Measurements from ENCODE around the gene SPART.
A peak's percentile ranks its signal among the peaks of the same experiment; 100 is the strongest.

Gene SPART, protein sequence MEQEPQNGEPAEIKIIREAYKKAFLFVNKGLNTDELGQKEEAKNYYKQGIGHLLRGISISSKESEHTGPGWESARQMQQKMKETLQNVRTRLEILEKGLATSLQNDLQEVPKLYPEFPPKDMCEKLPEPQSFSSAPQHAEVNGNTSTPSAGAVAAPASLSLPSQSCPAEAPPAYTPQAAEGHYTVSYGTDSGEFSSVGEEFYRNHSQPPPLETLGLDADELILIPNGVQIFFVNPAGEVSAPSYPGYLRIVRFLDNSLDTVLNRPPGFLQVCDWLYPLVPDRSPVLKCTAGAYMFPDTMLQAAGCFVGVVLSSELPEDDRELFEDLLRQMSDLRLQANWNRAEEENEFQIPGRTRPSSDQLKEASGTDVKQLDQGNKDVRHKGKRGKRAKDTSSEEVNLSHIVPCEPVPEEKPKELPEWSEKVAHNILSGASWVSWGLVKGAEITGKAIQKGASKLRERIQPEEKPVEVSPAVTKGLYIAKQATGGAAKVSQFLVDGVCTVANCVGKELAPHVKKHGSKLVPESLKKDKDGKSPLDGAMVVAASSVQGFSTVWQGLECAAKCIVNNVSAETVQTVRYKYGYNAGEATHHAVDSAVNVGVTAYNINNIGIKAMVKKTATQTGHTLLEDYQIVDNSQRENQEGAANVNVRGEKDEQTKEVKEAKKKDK

DNA sequence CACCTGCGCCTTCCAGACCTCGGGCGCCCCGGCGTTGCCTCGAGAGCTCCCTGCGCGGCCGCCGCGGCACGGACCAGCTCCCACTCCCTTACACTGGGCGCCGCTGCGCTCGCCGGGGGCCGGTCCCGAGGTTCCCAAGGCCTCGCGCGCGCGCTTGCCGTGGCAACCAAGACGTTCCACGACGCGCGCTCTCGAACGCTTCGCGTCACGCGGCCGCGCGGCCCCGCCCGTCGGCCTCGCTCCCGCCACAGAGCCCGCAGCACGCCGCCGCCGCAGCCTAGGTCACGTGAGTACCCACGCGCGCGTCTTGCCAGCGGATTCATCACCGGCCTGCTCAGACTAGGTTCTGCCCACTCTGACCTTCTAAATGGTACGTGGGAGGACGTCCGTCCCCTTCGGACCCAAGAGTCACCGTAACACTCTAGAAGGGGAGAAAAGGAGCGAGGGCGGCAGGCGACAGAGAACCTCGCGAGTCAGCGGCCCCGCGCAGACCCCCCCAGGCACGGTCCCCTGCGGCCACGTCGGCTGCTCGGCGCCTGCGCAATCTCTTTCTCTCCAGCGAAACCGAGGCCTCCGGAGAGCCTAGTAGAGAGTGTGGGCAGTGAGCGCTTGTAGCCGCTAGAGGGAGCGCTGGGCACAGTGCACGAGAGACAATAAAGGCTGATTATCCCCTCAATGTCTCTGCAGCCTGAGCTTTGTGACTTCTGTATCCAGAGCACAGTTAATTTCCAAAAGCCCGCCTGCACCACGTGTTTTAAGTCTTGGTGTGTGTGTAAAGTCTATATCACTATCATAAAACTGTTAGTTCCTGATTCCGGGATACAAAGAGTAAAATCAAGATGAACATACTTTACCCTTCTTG, at the start of gene SPART:
Gene SPART, minus strand, starts transcription at position 173 of the 862 bp plus-strand sequence. CDS start 10,564 bp downstream, outside the sequence.
- DNase-seq: peak; percentile 34

DNA sequence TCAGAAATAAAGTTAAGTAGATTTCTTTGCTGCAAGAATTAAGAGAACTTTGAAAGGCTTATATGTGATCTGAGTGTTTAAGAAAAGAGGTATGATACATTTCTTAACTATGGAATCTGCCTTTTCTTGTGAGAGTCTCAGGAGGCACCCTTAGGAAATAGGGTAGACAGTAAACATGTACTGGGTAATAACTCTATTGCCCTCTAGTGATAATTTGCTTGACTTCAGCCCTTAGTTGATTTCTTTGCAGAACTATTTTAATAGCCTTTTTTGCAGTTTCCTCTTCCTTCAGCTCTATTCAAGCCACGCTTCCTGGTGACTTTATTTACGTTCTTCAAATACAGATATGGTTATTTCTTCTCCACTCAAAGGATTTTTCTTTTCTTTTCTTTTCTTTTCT, 49.1 kb upstream of the SPART start:
- DNase-seq: no peak

DNA sequence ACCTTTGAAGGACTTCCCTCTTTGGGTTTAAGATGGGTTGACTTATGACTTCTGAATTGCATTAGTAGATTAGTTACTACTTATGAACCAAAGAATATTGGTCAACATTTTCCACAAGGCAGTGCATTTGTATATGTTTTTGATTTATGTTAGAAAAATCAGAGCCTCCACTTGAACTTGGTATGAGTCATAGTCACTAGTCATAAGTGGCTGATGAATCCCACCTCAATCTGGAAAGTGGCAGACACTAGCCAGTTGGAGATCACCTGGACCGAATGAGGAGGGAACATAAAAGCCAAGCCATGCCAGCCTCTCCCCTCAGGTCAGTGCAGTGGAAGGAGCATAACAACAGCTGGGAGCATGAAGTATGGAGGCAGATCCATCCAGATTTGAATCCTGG, 39.3 kb upstream of the SPART start:
- no peak for DNase-seq

DNA sequence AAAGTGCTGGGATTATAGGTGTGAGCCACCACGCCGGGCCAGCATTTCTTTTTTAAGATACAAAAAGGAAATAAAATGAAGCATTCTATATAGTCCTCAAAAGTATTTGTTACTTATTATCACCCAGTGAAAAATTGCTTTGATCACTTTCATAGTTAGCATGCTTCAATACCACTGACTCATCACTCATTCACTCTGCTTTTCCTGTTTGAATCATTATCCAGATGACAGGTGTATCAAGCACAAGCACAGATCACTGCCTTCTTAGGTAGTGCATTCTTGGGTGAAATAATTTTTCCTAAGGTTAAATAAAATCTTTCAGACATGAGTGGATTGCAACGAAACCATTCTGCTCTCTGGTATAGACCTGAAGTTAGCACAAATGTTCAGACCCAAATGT, 35.8 kb upstream of the SPART start:
- DNase-seq: no peak

DNA sequence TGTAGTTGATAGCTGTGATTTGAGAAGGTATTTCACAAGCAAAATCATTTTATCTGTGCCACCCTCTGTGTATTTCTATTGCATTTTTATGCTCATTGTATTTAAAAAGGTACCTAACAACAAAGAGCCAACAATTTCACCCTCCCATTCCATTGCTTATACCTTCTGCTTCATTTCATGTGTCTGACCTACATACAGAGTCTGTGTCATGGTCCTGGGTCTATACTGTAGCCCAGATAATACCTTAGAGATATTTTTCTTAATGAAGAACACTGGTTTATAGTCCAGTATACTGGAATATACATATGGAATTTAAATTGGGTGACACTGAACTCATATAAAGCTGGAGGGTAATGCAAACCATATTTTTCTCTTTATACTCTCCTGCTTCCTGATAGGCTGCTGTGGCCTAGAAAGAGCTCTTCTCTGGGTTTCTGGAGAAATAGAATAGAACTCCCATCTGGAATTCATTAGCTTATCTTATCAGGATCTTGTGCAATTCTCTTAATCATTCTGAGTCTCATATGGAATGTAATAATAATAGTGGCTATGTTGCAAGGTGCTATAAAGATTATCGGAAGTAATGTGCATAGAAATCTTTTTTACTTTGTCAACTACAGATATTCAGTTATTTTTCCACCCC, 31.8 kb upstream of the SPART start:
- no peak for DNase-seq

DNA sequence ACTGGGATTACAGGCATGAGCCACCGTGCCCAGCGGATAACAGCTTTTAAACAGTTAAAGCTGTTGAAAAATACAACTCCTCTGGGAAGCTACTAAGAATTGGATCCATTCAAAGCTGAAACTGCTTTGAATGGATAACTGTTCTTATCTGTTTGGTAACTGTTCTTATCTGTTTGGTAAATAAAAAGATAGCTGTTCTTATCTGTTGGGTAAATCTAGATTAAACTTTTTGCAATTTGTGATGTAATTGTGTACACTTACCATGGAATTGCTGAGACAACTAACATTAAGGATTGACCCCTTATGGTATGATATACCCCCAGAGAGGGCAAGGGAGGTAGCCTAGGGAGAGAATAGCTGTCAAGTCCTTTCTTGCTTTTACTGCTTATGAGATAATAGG, 27.9 kb upstream of the SPART start:
- DNase-seq: no peak

DNA sequence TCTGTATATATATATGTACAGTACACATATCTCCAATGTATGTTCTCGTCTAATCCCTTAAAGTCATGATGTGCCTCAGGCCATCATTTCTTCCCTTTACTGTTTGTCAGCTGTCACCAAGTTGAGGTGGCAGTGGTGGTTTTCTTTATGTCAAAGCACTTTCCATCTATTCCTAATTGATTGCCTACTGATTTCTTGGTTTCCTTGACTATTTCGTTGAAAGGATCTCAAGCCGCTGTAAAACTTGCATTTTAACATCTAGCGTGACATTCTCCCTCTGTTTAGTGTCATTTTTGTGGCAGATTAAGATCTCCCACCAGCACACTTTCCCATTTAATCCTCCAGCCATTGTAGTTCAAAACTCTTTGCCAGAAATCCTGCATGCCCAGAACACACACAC, 25.0 kb upstream of the SPART start:
- DNase-seq: no peak

DNA sequence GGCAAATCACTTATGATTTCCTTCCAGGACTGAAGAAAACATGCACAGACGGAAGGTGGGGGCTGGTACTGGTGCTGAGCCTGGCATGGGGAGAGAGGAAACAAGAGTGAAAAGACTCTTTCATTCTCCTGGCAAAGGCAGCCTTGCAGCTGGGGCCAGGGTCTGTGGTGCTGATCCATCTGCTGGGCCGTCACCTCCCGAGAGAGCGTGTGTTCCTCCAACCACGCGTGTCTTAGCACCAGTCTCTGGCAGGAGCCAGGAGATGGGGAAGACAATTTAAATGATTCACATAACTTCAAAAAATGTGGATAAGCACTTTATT, 23.9 kb upstream of the SPART start:
- DNase-seq: no peak

DNA sequence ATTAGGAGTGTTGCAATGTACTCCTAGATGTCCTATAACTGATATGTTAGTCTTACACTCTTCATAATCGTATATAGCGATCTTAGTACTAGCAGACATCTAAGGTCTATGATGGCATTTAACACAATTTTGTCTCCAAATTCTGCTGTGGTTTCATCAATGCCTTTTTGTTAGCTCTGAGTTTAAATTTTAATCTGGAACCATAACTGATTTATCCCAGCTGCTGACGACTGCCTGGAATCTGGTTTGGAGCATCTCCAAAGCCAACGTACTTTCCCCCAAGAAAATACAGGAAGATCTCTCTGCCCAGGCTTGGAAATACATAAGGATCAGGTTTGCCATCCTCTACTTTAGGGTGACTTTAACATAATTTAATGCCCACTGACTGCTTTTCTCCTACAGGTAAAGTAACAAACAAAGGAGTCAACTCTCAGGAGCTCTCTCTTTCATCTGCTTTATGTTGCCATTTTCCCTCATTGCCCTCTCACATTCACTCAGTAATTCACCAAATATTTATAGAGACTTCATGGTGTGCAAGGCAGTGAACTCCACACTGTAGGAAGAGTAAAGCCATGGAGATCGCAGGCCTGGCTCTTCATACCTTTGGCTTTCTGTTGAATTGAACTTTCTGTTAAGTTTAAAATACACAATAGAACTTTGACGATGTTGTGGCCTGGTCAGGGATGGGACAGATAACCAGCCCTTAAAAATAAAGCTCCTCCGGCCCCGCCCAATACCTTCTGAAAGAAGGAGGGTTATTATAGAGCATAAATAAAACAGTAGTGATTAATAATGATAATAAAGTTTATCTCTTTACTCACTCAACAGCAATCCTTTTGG, 23.3 kb upstream of the SPART start:
- no peak for DNase-seq

DNA sequence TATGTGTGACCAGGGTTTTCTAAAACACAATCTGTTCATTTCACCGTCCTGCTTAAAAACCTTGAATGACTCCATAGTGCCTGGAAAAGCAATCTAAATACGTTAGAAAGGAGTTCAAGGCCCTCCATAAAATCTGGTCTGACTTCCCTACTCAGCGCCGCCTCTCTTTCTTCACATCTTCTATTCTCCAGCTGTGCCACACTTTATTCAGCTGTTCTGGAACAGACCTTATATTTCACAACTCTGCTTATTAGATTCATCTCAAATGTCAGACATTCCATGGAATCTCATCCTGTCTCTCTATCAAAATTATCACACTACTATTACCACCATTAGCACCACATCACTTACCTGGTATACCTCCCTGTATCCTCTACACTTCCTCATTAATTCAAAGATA, 19.8 kb upstream of the SPART start:
- DNase-seq: no peak

DNA sequence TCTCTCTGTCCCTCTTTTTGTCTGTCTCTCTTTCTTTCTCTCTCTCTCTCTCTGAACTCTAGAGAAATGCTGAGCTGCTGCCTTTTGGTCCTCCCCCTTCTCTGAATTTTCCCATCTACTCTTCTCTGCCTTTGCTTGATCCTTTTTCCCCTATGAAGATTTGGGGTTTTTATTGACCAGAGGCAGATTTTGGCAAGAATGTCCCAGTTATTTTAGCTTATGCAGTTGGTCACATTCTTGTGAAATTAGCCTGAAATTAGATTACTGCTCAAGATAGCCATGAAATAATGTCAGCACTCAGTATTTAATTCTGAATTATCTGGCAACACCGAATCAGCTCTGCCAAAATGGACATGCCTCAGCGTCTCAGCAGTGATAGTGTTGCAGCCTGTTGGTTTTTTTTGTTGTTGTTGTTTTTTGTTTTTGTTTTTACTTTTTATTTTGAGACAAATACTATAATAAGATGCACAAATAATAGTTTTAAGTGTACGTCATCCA, 17.2 kb upstream of the SPART start:
- DNase-seq: no peak

DNA sequence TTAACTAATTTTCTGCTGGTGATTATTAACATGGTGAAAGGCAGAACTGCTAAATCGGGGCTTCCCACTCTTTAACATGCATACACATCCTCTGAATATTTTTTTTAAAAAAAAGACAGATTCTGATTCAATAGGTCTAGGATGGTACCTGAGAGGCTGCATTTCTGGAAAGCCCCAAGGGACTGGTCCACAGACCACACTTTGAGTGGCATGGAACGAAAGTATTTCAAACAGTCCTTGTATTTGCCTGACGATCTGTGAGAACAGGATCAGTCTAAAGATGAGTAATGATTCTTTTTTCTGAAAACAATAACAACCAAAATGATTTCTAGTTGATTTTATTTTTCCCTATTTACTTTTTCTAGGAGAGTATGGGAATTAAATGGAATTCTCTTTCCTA, 16.7 kb upstream of the SPART start:
- no peak for DNase-seq

DNA sequence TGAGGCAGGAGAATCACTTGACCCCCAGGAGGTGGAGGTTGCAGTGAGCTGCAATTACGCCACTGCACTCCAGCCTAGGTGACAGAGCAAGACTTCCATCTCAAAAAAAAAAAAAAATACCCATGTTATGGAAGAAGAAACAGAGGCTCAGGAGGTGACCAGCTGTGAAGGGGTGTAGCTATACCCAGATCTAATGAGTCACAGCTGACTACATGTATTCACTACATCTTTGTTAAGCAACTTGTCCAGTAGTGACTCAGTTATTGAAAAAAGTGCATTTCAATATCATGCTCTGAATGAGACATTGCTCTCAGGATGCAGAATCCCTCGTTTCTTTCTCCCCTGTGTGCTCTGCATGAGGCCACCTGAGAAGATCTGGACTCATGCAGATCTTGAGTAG, 16.1 kb upstream of the SPART start:
- DNase-seq: no peak

DNA sequence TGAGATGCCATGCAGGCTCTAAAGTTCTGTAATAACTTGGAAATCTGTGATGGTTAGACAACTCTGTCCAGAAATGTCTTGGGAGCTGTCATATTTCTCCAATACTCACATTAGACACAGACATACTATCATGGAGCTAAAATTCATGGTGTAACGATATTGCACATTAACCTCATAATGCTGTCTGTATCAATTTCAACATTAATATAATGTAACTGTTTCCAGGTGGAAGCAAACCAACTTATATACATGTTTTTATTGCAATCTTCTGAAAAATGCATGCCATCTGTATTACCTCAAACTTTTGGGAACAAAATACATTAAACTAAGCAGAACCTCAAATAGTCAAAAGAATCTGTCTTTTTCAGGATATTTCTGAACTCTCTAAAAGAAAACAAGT, 14.7 kb upstream of the SPART start:
- DNase-seq: no peak

DNA sequence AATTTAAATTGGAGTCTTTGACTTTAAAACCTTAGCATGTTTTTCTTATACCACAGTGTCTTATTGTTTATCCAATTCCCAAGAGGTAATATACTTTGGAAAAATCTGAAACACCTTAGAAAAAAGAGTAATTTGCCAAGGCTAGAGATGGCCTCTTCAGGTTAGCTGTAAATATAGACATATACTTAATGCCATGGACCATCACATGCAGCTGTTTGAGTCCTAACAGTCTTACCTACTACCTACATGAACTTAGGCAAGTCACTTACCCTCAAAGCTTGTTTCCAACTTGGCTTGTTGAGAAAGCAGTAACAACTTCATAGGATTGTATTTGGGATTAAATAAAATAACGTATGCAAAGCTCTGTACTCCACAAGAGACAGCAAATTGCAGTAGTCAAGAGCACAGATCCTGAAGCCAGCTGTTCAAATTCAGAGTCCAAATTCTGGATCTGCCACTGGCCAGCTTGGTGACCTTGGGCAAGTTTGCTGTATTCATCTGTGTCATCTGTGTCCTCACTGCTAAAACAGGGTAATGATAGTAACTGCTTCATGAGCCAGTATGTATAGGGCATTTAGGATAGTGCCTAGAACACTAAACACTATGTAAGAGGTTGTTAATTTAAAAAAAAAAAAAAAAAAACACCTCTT, 13.2 kb upstream of the SPART start:
- no peak for DNase-seq

DNA sequence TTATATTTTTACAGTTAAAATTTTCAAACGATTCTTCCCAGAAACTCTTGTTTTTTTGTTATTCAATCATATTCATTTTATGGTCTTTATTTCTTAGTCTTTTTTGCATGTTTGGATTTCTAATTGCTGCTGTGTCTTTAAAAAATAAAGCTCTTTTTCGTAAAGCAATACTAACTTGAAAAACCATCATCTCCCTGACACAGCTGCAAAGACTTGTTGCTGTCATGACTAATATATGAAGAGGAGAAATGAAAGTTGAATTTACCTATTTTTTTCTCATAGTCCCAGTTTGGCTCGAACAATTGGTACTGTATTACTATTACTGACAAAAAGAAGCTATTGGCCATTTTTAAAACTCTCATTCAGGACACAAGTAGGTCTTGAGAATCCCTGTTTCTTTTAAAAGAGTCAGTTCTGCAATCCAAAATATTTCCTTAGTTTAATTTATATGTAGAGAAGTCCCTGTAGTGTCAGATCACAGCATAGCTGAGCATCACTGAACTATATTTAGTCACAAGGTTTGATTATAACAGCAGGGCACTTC, 12.1 kb upstream of the SPART start:
- DNase-seq: no peak

DNA sequence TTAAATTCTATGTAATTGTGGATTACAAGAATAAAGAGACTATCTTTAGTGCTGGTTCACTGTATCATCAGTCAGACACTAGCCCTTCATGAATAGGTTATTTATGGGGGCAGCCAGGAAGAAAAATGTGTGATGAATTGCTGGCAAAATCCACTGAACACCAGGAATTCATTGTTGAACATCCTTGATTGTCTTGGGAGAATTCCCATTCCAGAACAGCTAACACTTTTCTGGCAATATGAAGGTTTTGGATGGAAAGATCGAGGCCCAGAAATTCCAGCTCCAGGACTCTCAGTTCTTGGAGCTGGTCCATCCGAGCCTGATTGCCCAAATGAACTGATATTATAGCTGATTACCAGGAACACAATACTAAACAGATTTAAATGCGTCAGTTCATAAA, 11.5 kb upstream of the SPART start:
- DNase-seq: no peak

DNA sequence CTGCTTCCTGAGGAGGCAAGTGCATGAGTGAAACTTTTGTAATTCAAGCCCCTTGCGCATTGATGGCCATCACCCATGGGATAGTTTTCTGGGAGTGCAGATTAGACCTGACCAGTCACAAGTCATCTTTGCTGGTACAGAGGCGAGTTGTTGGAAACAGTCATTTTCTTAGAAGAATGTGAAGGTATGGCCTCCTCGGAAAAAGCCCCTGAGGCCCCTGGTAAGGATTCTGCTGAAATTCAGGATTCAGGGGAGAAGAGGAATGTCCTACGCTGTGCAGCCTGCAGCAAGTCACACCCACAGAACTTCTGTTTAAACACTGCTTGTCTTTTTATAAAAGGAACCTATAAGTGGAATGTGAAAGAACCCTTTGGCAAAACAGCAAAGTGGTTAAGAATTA, 11.0 kb upstream of the SPART start:
- DNase-seq: no peak

DNA sequence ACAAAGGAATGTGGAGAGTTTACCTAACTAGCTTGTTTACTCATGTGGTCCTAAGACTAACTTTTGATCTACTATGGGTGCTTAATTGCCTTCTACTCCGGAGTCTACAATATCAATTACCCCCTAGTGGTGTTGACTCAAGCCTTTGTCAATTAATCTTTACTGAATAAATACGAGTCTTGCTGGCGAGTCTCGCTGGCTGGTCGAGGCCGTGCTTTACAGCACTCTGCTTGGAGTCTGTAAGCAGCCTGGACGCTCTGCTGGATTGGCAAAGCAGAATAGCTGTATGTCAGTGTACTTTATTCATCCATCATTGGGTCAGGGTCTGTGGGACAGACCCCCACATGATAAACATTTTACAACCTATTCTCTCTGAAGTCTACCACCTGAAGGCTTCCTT, 9.9 kb upstream of the SPART start:
- DNase-seq: no peak

DNA sequence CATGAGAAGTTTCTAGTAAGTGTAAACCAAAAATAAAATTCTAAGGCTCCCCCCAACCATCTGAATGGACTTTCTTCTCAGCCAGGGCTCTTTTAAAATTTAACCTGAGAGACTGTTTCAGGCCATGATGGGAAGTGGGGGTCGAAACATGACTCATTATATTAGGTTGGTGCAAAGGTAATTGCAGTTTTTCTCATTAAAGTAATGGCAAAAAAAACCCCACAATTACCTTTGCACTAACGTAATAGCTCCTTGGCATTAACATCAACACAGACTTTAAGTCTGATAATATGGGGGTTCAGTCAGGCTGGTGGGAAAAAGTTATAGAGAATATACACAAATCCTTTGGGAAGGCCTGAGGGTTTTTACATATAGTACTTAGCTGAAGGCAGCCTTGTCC, 9.4 kb upstream of the SPART start:
- no peak for DNase-seq

All from cortex of kidney (tissue), 1 donor.